Esophagus muscularis mucosa (tissue), 4 donors: ENCODE data around the gene ACR. TPM values are rescaled to one million over a fixed set of nuclear protein-coding genes. Genes with fewer than 3 reads are reported as not detected.
A peak's percentile ranks its signal among the peaks of the same experiment; 100 is the strongest.

Source experiments
- DNase-seq: peaks from one replicate; pipeline ENCODE4 v3.0.0-alpha.2; 2017; ENCODE audit errors: extremely low spot score
- H3K27ac ChIP-seq, 4 donors: fragments of 200-600 bp; sonication (generic); replicated peaks in 1 of 4; 1 replicate in 3 of 4; 2 replicates in 1 of 4; pipeline ENCODE4 v1.5.1; 2016 to 2019; ENCODE audit warnings: mild to moderate bottlenecking in 1 of 4
- H3K27me3 ChIP-seq, 4 donors: fragments of 200-600 bp; sonication (generic); one replicate each; pipeline versions ENCODE4 v1.5.1 to v1.6.0; 2016 to 2019
- H3K36me3 ChIP-seq, 4 donors: fragments of 200-600 bp; sonication (generic); one replicate each; pipeline ENCODE4 v1.5.1; 2016 to 2019
- H3K4me1 ChIP-seq, 4 donors: fragments of 200-600 bp; sonication (generic); one replicate each; pipeline ENCODE4 v1.5.1; 2016 to 2019
- H3K4me3 ChIP-seq, 4 donors: fragments of 200-600 bp; sonication (generic); 1 replicate in 2 of 4; 2 replicates in 2 of 4; pipeline ENCODE4 v1.5.1; 2016 to 2019; ENCODE audit warnings: mild to moderate bottlenecking in 4 of 4, moderate library complexity in 1 of 4
- H3K9me3 ChIP-seq, 4 donors: fragments of 200-600 bp; sonication (generic); 1 replicate in 3 of 4; 2 replicates in 1 of 4; pipeline ENCODE4 v1.5.1; 2016 to 2019
- CTCF ChIP-seq, 3 experiments: fragments of 200-600 bp in 2 of 3; fragments of 450-650 bp in 1 of 3; sonication (generic) in 2 of 3; IDR thresholded peaks; one replicate each; pipeline ENCODE4 v1.5.1; 2017 to 2019; ENCODE audit warnings: antibody characterized with exemption in 3 of 3, mild to moderate bottlenecking in 2 of 3, moderate library complexity in 1 of 3
- EP300 ChIP-seq: sonication (generic); formaldehyde crosslinking; IDR thresholded peaks from one replicate; pipeline ENCODE4 v1.6.1; 2017; ENCODE audit warnings: antibody characterized with exemption
- POLR2A ChIP-seq: fragments of 450-650 bp; IDR thresholded peaks from one replicate; pipeline ENCODE4 v1.6.1; 2017; ENCODE audit warnings: antibody characterized with exemption, moderate library complexity, mild to moderate bottlenecking, low read depth
- POLR2AphosphoS5 ChIP-seq, 2 donors: sonication (generic); formaldehyde crosslinking; IDR thresholded peaks; one replicate each; pipeline ENCODE4 v1.6.1; 2017; ENCODE audit warnings: antibody characterized with exemption in 2 of 2
- WGBS: methylation state at CpG from one replicate; pipeline ENCODE4 v1.1.5; 2018; 5-methylcytosine and 5-hydroxymethylcytosine counted together
- intact Hi-C: fragments of 100-400 bp; cut with DNase I; formaldehyde crosslinking; loops from one replicate; pipeline ENCODE4 v1.15.1; 2023
- total RNA-seq, 4 donors: library from RNA; depleted of rRNA; stranded (reverse); fragments of >200 nt; gene quantifications; one replicate each; pipeline versions ENCODE4 v1.1.0 to v1.2.1, GENCODE V29; 2016

The ACR gene
- total RNA-seq, 4 donors from 2014 or later = 0.42 to 0.46 TPM; not detected in 2

GRCh38 chr22:50729391-50730012 lies 8.5 kb upstream of the ACR start:
- Histone ChIP-seq H3K27me3 (peaks cover 0 to 41% (median 4%) of the 10 kb centered on the region in 4 donors), H3K4me1 (peaks cover 18 to 31% (median 26%) of the 10 kb centered on the region in 4 donors)

GRCh38 chr22:50730013-50730891 lies 7.8 kb upstream of the ACR start:
- H3K4me1 ChIP-seq = peaks cover 14 to 31% (median 26%) of the 10 kb centered on the region in 4 donors
- WGBS = 48% methylated on average over 15 of the region's 54 CpGs
- H3K4me3 ChIP-seq = no peak overlapping the region
- no peaks in the 10 kb centered on the region for H3K9me3 ChIP-seq
- intact Hi-C loops = no loop called here
- H3K36me3 ChIP-seq = peaks cover 0 to 59% (median 24%) of the 10 kb centered on the region in 4 donors
- DNase-seq = no peak
- H3K27ac ChIP-seq = no peak overlapping the region
- H3K27me3 ChIP-seq = peaks cover 0 to 48% (median 4%) of the 10 kb centered on the region in 4 donors
- TF ChIP-seq EP300 (no peak), CTCF (IDR thresholded peaks at IDR 0.05) (no peak), POLR2A (no peak), POLR2AphosphoS5 (IDR thresholded peaks at IDR 0.05) (no peak)

More at GRCh38 chr22:50729391-50730012, 8.5 kb upstream of the ACR start:
- intact Hi-C loops = no loop called here
- no peak for DNase-seq
- H3K9me3 ChIP-seq = no peaks in the 10 kb centered on the region
- TF ChIP-seq POLR2A = no peak
- TF ChIP-seq EP300 = no peak
- TF ChIP-seq CTCF (IDR thresholded peaks at IDR 0.05) = no peak
- TF ChIP-seq POLR2AphosphoS5 (IDR thresholded peaks at IDR 0.05) = no peak
- no peak overlapping the region for H3K27ac ChIP-seq
- 93% methylated on average over 8 of the region's 21 CpGs for WGBS
- no peak overlapping the region for H3K4me3 ChIP-seq
- H3K36me3 ChIP-seq = peaks cover 0 to 66% (median 29%) of the 10 kb centered on the region in 4 donors

GRCh38 chr22:50730941-50731661 lies 6.9 kb upstream of the ACR start:
- WGBS = 42% methylated on average over 13 of the region's 76 CpGs
- no peaks in the 10 kb centered on the region for H3K9me3 ChIP-seq
- no peak overlapping the region for H3K4me3 ChIP-seq
- no peak for DNase-seq
- peaks cover 14 to 31% (median 26%) of the 10 kb centered on the region in 4 donors for H3K4me1 ChIP-seq
- H3K27me3 ChIP-seq = peaks cover 0 to 53% (median 4%) of the 10 kb centered on the region in 4 donors
- intact Hi-C loops = no loop called here
- peaks cover 0 to 50% (median 16%) of the 10 kb centered on the region in 4 donors for H3K36me3 ChIP-seq
- no peak overlapping the region for H3K27ac ChIP-seq
- TF ChIP-seq EP300 (no peak), POLR2AphosphoS5 (IDR thresholded peaks at IDR 0.05) (no peak), POLR2A (no peak), CTCF (IDR thresholded peaks at IDR 0.05) (no peak)

- peaks cover 0 to 53% (median 4%) of the 10 kb centered on the region in 4 donors for H3K27me3 ChIP-seq
These were observed 6.0 kb upstream of the ACR start for GRCh38 chr22:50731811-50732624.

More at GRCh38 chr22:50731811-50732624, 6.0 kb upstream of the ACR start:
- Histone ChIP-seq H3K4me3 (peak overlapping the region in 1 of 4 donors; percentile 11), H3K36me3 (peaks cover 0 to 41% (median 8%) of the 10 kb centered on the region in 4 donors), H3K9me3 (no peaks in the 10 kb centered on the region), H3K27ac (no peak overlapping the region), H3K4me1 (peaks cover 14 to 28% (median 24%) of the 10 kb centered on the region in 4 donors)
- intact Hi-C loops = no loop called here
- TF ChIP-seq POLR2AphosphoS5 (IDR thresholded peaks at IDR 0.05) (no peak), CTCF (IDR thresholded peaks at IDR 0.05) (peak; percentile 45 to 72 (median 48))
- WGBS = 66% methylated on average over 9 of the region's 32 CpGs
- no peak for DNase-seq
